GM23248 (cell line): ENCODE results near the gene C6orf120.

Experiments
- EZH2 ChIP-seq: fragments of 200-600 bp; sonication (generic); IDR thresholded peaks from 2 replicates; pipeline ENCODE4 v1.6.1; 2018; ENCODE audit warnings: antibody characterized with exemption, mild to moderate bottlenecking; ENCODE audit not compliant: insufficient read depth, poor library complexity, severe bottlenecking
- EZH2phosphoT487 ChIP-seq: fragments of 200-600 bp; sonication (generic); IDR thresholded peaks from 2 replicates; pipeline ENCODE4 v1.6.1; 2018; ENCODE audit warnings: antibody characterized with exemption, moderate library complexity, mild to moderate bottlenecking, low read depth; ENCODE audit not compliant: insufficient read depth

GRCh38 chr6:169677096-169677495 lies 24.8 kb upstream of the C6orf120 start:
- TF ChIP-seq EZH2 (no peak), EZH2phosphoT487 (no peak)
